Chondrocyte (in vitro differentiated cells): ENCODE results near the gene RNF44. TPM values are rescaled to one million over a fixed set of nuclear protein-coding genes. Genes with fewer than 3 reads are reported as not detected.

Source experiments
- DNase-seq: peaks from one replicate; pipeline ENCODE4 v3.0.0; 2021; ENCODE audit warnings: mixed read lengths, low spot score
- H3K27ac Mint-ChIP-seq: one replicate; pipeline ENCODE4 v1.8.0; 2021; ENCODE audit warnings: mild to moderate bottlenecking, moderate library complexity, mixed read lengths; ENCODE audit not compliant: unreplicated experiment
- H3K27me3 Mint-ChIP-seq: 2 replicates; pipeline ENCODE4 v1.8.0; 2021; ENCODE audit warnings: low read depth, mixed read lengths
- H3K36me3 Mint-ChIP-seq: 2 replicates; pipeline ENCODE4 v1.8.0; 2021; ENCODE audit warnings: low read depth, mixed read lengths
- H3K4me1 Mint-ChIP-seq: 2 replicates; pipeline ENCODE4 v1.8.0; 2021; ENCODE audit warnings: low read depth, mild to moderate bottlenecking, mixed read lengths
- H3K4me3 Mint-ChIP-seq: one replicate; pipeline ENCODE4 v1.8.0; 2021; ENCODE audit warnings: mild to moderate bottlenecking, moderate library complexity, mixed read lengths; ENCODE audit not compliant: unreplicated experiment
- H3K9me3 Mint-ChIP-seq: 2 replicates; pipeline ENCODE4 v1.8.0; 2021; ENCODE audit warnings: low read depth, mixed read lengths
- total RNA-seq: library from RNA; stranded (reverse); gene quantifications from 3 replicates; pipeline ENCODE4 v1.2.1, GENCODE V29; 2021
- TF ChIP-seq, protein P1 (sequence below): fragments of 200-600 bp; sonication (generic); IDR thresholded peaks from 2 replicates; pipeline ENCODE4 v1.5.0; 2021; ENCODE audit warnings: antibody characterized with exemption, mild to moderate bottlenecking, moderate library complexity

Gene RNF44
- total RNA-seq, 1 donor from 2014 or later = 24.7 TPM

DNA sequence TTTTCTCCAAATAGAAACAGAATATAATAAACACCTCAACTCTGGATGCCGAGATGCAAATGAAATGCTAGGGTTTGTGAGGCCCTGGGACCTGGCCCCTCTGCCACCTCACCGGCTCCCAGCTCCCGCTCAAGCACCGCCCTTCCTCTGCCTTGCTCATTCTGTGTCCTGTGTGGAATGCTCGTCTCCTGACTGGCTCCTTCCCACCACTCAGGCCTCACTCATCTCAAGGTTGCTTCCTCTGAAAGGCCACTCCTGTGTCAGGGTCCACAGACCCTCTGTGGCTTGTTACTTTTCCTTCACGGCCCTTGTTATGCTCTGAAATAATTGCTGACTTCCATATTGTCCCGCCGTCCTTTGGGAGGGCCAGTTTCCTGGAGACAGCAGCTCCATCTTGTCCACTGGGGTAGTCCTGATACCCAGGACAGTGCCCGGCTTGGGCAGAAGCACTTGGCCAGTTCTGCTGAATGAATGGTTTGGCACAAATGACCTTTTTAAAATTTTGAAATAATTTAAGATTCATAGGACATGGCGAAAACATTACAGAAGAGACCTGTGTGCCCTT is 15.4 kb downstream of the RNF44 start:
- no peaks in the 10 kb centered on the region for H3K4me1 Mint-ChIP-seq
- TF ChIP-seq, protein P1, sequence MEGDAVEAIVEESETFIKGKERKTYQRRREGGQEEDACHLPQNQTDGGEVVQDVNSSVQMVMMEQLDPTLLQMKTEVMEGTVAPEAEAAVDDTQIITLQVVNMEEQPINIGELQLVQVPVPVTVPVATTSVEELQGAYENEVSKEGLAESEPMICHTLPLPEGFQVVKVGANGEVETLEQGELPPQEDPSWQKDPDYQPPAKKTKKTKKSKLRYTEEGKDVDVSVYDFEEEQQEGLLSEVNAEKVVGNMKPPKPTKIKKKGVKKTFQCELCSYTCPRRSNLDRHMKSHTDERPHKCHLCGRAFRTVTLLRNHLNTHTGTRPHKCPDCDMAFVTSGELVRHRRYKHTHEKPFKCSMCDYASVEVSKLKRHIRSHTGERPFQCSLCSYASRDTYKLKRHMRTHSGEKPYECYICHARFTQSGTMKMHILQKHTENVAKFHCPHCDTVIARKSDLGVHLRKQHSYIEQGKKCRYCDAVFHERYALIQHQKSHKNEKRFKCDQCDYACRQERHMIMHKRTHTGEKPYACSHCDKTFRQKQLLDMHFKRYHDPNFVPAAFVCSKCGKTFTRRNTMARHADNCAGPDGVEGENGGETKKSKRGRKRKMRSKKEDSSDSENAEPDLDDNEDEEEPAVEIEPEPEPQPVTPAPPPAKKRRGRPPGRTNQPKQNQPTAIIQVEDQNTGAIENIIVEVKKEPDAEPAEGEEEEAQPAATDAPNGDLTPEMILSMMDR = no peak
- H3K9me3 Mint-ChIP-seq = no peaks in the 10 kb centered on the region
- no peak overlapping the region for H3K27ac Mint-ChIP-seq
- no peak for DNase-seq
- no peaks in the 10 kb centered on the region for H3K27me3 Mint-ChIP-seq
- H3K36me3 Mint-ChIP-seq = peaks cover 3% of the 10 kb centered on the region
- H3K4me3 Mint-ChIP-seq = no peak overlapping the region

DNA sequence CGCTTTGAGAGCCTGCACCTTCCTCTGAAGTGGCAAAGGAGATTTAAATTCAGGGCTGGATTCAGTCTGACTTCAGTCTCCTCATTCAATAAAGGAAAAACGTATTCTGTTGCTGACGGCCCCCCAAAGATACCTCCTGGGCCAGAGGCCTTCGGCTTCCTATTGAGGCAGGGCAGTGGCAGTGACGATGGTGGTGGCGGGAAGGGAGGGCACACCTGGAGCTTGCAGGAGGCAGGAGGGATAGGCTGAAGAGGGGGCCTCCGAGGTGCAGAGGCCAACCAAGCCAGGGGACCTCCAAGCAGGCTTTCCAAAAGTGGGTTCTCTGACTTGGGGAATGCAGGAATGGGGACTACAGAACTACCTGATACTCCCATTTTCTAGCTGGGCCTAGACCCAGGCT is 15.9 kb downstream of the RNF44 start:
- DNase-seq = no peak
- TF ChIP-seq, protein P1 = no peak
- H3K27ac Mint-ChIP-seq = no peak overlapping the region
- peaks cover 3% of the 10 kb centered on the region for H3K36me3 Mint-ChIP-seq
- H3K4me1 Mint-ChIP-seq = no peaks in the 10 kb centered on the region
- H3K27me3 Mint-ChIP-seq = no peaks in the 10 kb centered on the region
- H3K9me3 Mint-ChIP-seq = no peaks in the 10 kb centered on the region
- no peak overlapping the region for H3K4me3 Mint-ChIP-seq

DNA sequence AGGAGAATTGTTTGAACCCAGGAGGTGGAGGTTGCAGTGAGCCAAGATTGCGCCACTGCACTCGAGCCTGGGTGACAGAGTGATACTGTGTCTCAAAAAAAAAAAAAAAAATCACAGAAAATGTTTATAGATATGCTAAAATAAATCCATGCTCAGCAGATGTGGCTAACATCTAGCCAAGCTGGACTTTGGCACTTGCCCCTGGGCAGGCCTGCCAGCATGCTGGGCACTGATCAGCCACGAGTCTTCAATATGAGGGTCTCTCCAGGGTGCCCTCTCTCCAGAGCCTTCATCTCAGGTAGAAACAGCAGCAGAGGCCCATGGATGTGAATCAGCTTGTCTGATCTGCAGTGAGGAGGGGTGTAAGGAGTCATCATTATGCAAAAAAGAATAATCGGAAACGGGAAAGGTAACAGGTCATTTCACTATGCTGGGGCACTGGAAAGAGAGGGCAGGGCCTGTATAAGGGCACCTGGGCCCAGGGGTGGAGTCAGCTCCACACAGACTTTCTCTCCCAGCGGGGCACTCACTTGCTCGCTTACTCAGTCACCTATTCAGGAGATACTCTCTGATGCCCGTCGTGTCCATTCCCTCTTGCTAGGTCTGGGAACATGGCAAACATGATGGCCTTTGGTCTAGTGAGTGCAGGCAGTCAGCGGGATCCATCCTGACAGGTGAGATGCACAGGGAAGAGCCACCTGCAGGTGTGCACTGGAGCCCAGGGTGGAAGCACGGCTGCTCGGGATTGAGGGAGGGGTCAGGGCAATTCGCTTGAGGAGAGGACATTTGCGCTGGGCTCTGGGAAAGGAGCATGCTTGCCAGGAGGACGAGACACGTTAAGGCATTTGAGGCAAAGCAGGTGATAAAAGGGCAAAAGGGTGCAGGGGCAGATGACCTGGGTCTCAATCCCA is 17.1 kb downstream of the RNF44 start:
- Mint-ChIP-seq H3K4me3 (no peak overlapping the region), H3K36me3 (no peaks in the 10 kb centered on the region), H3K27me3 (no peaks in the 10 kb centered on the region), H3K27ac (no peak overlapping the region), H3K4me1 (no peaks in the 10 kb centered on the region), H3K9me3 (no peaks in the 10 kb centered on the region)
- TF ChIP-seq, protein P1 = no peak
- no peak for DNase-seq

DNA sequence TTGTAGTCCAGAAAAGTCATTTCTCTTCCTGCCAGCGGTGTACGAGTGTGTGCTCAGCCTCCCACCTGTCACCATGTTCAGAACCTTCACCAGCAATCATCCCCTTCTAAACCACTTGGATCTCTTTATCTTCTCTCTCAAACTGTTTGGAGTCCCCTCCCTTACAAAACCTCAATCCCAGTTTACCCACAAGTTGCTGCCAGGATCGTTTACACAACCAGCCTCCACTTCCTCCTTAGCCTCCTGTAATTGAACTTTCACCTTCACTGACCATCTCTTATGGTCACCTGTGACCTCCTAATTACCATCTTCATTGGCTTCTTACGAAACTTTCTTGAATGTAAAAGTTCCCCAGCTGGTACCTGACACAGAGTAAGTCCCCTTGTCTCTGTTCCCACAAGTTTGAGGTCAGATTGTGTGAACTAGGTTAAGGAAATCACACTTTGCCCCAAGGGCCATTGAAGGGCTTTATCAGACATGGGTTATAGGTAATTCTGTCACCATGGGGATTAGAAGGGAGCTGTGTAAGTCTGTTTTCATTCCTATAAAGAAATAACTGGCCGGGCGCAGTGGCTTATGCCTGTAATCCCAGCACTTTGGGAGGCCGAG is 20.0 kb downstream of the RNF44 start:
- Mint-ChIP-seq H3K4me3 (no peak overlapping the region), H3K4me1 (no peaks in the 10 kb centered on the region), H3K36me3 (no peaks in the 10 kb centered on the region), H3K27ac (no peak overlapping the region), H3K27me3 (no peaks in the 10 kb centered on the region), H3K9me3 (no peaks in the 10 kb centered on the region)
- TF ChIP-seq, protein P1 = no peak
- DNase-seq = no peak

DNA sequence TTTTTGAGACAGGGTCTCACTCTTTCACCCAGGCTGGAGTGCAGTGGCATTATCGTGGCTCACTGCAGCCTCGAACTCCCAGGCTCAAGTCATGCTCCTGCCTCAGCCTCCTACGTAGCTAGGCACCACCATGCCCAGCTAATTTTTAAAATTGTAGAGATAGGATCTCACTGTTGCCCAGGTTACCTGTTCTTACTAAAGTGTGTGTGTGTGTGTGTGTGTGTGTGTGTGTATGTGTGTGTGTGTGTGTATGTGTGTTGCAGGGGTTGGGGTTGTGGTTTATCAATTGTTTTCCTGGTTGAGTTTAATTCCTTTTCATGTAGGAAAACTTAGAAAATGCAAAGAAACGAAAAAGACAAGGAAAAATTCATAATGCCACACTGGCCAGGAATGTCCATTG is 21.8 kb downstream of the RNF44 start:
- TF ChIP-seq, protein P1 = no peak
- Mint-ChIP-seq H3K4me1 (no peaks in the 10 kb centered on the region), H3K4me3 (no peak overlapping the region), H3K36me3 (no peaks in the 10 kb centered on the region), H3K9me3 (no peaks in the 10 kb centered on the region), H3K27me3 (no peaks in the 10 kb centered on the region), H3K27ac (no peak overlapping the region)
- DNase-seq = no peak
